Loucy (cell line): ENCODE data around the gene CACNA2D3.

ENCODE experiments used
- H2AFZ ChIP-seq: fragments of 200-600 bp; sonication (generic); 2 replicates; pipeline ENCODE4 v1.6.0; 2016; ENCODE audit warnings: antibody characterized with exemption, mild to moderate bottlenecking, low read length, moderate library complexity
- H3F3A ChIP-seq: fragments of 200-600 bp; 2 replicates; pipeline ENCODE4 v1.6.0; 2016; ENCODE audit warnings: antibody characterized with exemption, low read depth, mild to moderate bottlenecking
- H3K27me3 ChIP-seq: fragments of 200-600 bp; sonication (generic); 2 replicates; pipeline ENCODE4 v1.6.1; 2014; ENCODE audit warnings: low read length, mild to moderate bottlenecking; ENCODE audit not compliant: insufficient read depth, poor library complexity, severe bottlenecking
- H3K36me3 ChIP-seq: fragments of 200-600 bp; sonication (generic); 2 replicates; pipeline ENCODE4 v1.6.1; 2016; ENCODE audit warnings: low read length; ENCODE audit not compliant: insufficient read depth
- H3K4me1 ChIP-seq: fragments of 200-600 bp; sonication (generic); 2 replicates; pipeline ENCODE4 v1.5.1; 2014; ENCODE audit warnings: low read length, mild to moderate bottlenecking; ENCODE audit not compliant: insufficient read depth, poor library complexity, severe bottlenecking
- H3K4me2 ChIP-seq: fragments of 200-600 bp; sonication (generic); 2 replicates; pipeline ENCODE4 v1.6.0; 2014; ENCODE audit warnings: antibody characterized with exemption, low read length, low read depth, mild to moderate bottlenecking; ENCODE audit not compliant: poor library complexity, severe bottlenecking
- H3K4me3 ChIP-seq: fragments of 200-600 bp; sonication (generic); 2 replicates; pipeline ENCODE4 v1.5.1; 2014; ENCODE audit warnings: low read length, mild to moderate bottlenecking, mixed read lengths; ENCODE audit not compliant: poor library complexity, severe bottlenecking
- H3K79me2 ChIP-seq: fragments of 200-600 bp; sonication (generic); 2 replicates; pipeline ENCODE4 v1.6.1; 2014; ENCODE audit warnings: low read length; ENCODE audit not compliant: insufficient read depth
- H3K9ac ChIP-seq: fragments of 200-600 bp; sonication (generic); 2 replicates; pipeline ENCODE4 v1.6.0; 2014; ENCODE audit warnings: mild to moderate bottlenecking, low read depth, low read length, moderate library complexity; ENCODE audit not compliant: poor library complexity, severe bottlenecking
- H3K9me2 ChIP-seq: fragments of 200-600 bp; sonication (generic); replicated peaks from 2 replicates; pipeline ENCODE4 v1.6.1; 2016; ENCODE audit warnings: low read depth, low read length, mixed read lengths
- H3K9me3 ChIP-seq: fragments of 200-600 bp; sonication (generic); 2 replicates; pipeline ENCODE4 v1.6.1; 2014; ENCODE audit warnings: mild to moderate bottlenecking, antibody characterized with exemption, low read length, low read depth; ENCODE audit not compliant: insufficient read depth
- H4K20me1 ChIP-seq: fragments of 200-600 bp; sonication (generic); 2 replicates; pipeline ENCODE4 v1.6.0; 2014; ENCODE audit warnings: antibody characterized with exemption, low read length, mild to moderate bottlenecking; ENCODE audit not compliant: insufficient read depth, poor library complexity, severe bottlenecking
- CTCF ChIP-seq: fragments of 200-600 bp; sonication (generic); conservative IDR thresholded peaks from 2 replicates; pipeline ENCODE4 v1.5.1; 2014; ENCODE audit warnings: mild to moderate bottlenecking, antibody characterized with exemption, low read length
- EZH2phosphoT487 ChIP-seq: fragments of 200-600 bp; IDR thresholded peaks from 2 replicates; pipeline ENCODE4 v1.6.1; 2018; ENCODE audit warnings: antibody characterized with exemption, mild to moderate bottlenecking, moderate library complexity, borderline replicate concordance

CACNA2D3 gene

GRCh38 chr3:54150864-54151467, 28.6 kb downstream of the CACNA2D3 start:
- Histone ChIP-seq H3K4me1 (no peaks in the 10 kb centered on the region), H3K27me3 (no peaks in the 10 kb centered on the region), H3K9me3 (no peaks in the 10 kb centered on the region), H3K9ac (no peak overlapping the region), H4K20me1 (no peaks in the 10 kb centered on the region), H3K36me3 (no peaks in the 10 kb centered on the region), H3K4me2 (no peak overlapping the region), H3F3A (no peaks in the 10 kb centered on the region), H3K9me2 (no peaks in the 10 kb centered on the region), H3K79me2 (no peaks in the 10 kb centered on the region), H3K4me3 (no peak overlapping the region), H2AFZ (no peak overlapping the region)
- TF ChIP-seq CTCF (no peak), EZH2phosphoT487 (no peak)

GRCh38 chr3:54153477-54153876, 31.1 kb downstream of the CACNA2D3 start:
- Histone ChIP-seq H3K9me2 (no peaks in the 10 kb centered on the region), H4K20me1 (no peaks in the 10 kb centered on the region), H3K4me1 (no peaks in the 10 kb centered on the region), H3K9ac (no peak overlapping the region), H3K4me2 (no peak overlapping the region), H3F3A (no peaks in the 10 kb centered on the region), H3K27me3 (no peaks in the 10 kb centered on the region), H3K79me2 (no peaks in the 10 kb centered on the region), H3K36me3 (no peaks in the 10 kb centered on the region), H2AFZ (no peak overlapping the region), H3K9me3 (no peaks in the 10 kb centered on the region), H3K4me3 (no peak overlapping the region)
- no peak for TF ChIP-seq EZH2phosphoT487
- no peak for TF ChIP-seq CTCF

- H4K20me1 ChIP-seq, result no peaks in the 10 kb centered on the region
- no peaks in the 10 kb centered on the region for H3K4me1 ChIP-seq
- no peaks in the 10 kb centered on the region for H3F3A ChIP-seq
- H3K4me2 ChIP-seq, result no peak overlapping the region
- H3K4me3 ChIP-seq, result no peak overlapping the region
- no peak overlapping the region for H2AFZ ChIP-seq
- H3K9ac ChIP-seq, result no peak overlapping the region
- no peaks in the 10 kb centered on the region for H3K27me3 ChIP-seq
- H3K9me2 ChIP-seq, result no peaks in the 10 kb centered on the region
- H3K36me3 ChIP-seq, result no peaks in the 10 kb centered on the region
- TF ChIP-seq CTCF, result no peak
- no peak for TF ChIP-seq EZH2phosphoT487
- H3K79me2 ChIP-seq, result no peaks in the 10 kb centered on the region
- no peaks in the 10 kb centered on the region for H3K9me3 ChIP-seq
Measured at GRCh38 chr3:54157860-54158259, 35.5 kb downstream of the CACNA2D3 start.
